ENCODE results near the gene EYA2.

DNA sequence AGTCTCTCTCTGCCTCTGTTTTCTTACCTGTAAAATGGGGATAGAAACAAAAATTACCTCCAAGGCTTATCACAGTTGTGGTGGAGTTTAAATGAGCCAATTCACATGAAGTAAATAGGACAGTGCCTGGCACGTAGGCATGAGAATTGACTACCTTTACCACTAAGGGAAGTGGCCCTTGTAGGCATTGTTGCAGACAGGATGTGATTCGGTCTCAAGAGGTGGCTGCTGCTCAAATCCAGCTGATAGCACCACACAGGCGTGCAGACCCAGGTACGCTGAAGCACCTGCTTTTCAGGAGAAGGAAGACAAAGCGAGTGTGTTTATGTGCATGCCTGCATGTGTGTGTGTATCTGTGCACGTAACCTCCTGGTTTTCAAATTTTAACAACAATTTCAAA, 108.6 kb downstream of the EYA2 start:
- TF ChIP-seq, protein P1, sequence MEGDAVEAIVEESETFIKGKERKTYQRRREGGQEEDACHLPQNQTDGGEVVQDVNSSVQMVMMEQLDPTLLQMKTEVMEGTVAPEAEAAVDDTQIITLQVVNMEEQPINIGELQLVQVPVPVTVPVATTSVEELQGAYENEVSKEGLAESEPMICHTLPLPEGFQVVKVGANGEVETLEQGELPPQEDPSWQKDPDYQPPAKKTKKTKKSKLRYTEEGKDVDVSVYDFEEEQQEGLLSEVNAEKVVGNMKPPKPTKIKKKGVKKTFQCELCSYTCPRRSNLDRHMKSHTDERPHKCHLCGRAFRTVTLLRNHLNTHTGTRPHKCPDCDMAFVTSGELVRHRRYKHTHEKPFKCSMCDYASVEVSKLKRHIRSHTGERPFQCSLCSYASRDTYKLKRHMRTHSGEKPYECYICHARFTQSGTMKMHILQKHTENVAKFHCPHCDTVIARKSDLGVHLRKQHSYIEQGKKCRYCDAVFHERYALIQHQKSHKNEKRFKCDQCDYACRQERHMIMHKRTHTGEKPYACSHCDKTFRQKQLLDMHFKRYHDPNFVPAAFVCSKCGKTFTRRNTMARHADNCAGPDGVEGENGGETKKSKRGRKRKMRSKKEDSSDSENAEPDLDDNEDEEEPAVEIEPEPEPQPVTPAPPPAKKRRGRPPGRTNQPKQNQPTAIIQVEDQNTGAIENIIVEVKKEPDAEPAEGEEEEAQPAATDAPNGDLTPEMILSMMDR (conservative IDR thresholded peaks at IDR 0.05 in 1 of 2, IDR thresholded peaks at IDR 0.05 in 1 of 2; ENCODE audit: extremely low read depth in 1 of 2, insufficient read depth in 1 of 2, low read depth in 1 of 2, low read length in 2 of 2) = no peak
- no peak for TF ChIP-seq EZH2 (IDR thresholded peaks at IDR 0.05; ENCODE audit: borderline replicate concordance, low read length)

Measured in mammary epithelial cell (primary cell).